ENCODE data around the gene DOK6. TPM values are rescaled to one million over a fixed set of nuclear protein-coding genes. Genes with fewer than 3 reads are reported as not detected.

DOK6 gene
- total RNA-seq, 2 donors from 2014 or later = 0.45 to 0.46 TPM

DNA sequence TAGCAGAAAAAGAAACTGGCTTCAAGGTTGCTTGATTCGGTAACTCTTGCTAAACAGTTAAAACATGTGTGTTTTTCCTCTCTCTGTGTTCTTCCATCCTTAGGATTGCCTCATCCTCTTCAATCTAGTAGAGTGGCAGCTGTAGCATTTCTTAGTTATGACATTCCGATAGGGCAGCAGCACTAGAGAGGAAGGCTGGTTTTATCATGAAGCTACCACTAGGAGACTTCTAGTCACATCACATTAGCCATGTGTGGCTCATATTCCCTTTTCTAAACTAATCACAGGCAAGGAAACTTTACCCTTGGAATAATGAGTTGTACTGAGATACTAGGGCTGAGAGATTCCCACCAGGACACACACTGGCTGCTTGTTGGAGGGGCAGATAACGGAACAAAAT, 187.6 kb downstream of the DOK6 start:
- no peak for ATAC-seq
- DNase-seq = no peak
- intact Hi-C loops (cut with DNase I, micrococcal nuclease) = no loop called here

DNA sequence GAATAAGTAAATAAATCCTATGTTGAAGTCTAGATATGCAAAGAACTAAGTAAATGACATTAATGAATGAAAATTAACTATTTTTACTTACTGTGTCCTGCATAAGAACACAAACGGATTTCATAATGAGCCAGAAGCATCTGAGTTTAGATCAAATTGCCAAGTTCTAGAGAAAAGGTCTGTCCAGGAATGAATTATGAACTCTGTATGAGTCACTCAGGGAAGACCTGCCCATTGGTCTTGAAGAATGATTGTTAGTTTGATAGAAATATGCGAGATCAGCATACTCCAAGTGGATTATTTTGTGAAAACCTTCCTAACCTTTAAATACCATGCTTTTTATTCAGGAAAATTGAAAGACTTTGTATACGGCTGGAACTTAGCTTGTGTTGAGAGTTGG, 189.5 kb downstream of the DOK6 start:
- ATAC-seq = no peak
- no peak for DNase-seq
- intact Hi-C loops (cut with DNase I, micrococcal nuclease) = no loop called here

DNA sequence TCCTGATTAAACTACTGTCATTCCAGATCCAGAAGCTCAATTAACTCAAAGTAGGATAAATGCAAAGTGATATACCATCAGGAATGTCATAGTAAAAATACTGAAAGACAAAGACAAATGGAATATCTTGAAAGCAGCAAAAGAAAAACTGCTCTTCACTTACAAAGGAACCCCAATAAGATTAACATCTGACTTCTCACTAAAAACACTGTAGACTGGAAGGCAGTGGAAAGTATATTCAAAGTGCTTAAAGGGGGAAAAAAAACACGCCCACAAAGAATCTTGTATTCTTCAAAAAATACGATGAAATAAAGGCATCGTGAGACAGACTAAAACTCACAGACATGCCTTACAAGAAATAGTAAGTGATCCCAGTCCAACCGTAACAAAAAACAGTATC, 195.7 kb downstream of the DOK6 start:
- ATAC-seq (no peak), DNase-seq (no peak)
- intact Hi-C loops (cut with DNase I, micrococcal nuclease) = no loop called here

DNA sequence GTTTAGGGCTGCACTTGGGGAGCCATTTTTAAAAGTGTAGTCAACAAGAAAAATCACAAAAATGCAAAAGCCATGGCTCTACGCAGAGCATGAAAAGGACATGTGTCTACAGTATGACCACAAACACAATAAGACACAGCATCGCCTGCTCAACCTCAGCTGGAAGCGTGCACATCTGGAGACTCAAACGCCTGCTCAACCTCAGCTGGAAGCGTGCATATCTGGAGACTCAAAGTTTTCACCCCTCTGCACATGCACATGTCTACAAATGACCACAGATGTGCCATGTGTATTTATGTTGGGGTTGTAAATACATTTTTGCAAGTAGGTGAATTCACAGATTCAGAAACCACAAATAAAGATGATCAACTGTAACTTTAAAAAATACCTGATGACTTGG, 196.9 kb downstream of the DOK6 start:
- no peak for DNase-seq
- ATAC-seq = no peak
- intact Hi-C loops (cut with DNase I, micrococcal nuclease) = no loop called here

DNA sequence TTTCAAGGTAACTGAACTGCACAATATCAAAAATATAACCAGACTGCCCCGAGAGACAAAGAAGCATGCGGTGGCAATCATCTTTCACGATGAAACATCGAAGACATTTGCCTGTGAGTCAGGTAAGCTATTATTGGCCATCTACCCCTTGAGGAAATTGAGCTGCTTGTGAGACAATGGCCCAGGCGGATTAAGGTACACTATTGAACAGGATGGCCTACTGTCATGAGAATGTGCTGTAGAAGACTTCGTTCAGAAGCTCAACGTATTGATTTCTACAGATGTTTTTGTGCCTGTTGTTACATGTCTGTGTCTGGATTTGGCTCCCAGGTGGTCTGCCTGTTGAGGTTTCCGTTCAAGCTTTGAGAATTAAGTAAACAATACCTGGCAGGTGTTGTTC, 198.7 kb downstream of the DOK6 start:
- intact Hi-C loops (cut with DNase I, micrococcal nuclease) = no loop called here
- DNase-seq (no peak), ATAC-seq (no peak)

DNA sequence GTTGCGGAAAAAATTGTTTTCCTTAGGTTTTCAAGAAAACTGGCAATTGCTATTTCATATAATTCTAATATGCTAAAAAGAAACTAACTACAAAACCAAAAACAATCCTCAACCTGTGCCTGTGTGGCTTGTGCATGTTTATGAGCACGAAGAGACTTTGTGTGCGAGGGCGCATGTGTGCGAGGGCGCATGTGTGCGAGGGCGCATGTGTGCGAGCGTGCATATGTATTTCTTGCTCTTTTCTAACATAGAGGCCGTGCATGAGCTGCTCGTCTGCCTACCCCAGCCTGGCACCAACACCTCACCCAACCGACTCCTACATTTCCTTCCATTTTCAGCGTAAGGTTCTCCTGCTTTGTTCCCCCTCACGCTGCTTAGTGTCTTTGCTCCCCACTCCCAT, 211.6 kb downstream of the DOK6 start:
- intact Hi-C loops (cut with DNase I, micrococcal nuclease) = no loop called here
- ATAC-seq (no peak), DNase-seq (no peak)

DNA sequence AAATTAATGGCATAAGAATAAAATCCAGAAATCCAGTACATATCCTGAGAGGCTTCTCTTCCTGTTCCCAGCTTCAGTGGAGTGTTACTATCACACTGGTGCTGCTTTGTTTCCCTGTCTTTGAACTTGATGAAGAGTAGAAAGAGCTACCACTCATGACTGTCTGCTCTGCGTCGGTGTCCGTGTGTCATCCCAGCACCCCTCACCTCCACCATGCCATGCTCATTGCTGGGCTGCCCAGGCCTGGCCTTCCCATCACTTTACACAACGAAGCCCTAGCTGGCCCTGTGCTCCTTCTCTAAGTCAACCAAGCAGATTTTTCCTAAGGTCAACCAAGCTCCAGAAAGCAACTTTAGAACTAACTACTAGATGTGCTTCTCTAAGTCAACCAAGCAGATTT, 215.4 kb downstream of the DOK6 start:
- ATAC-seq (no peak), DNase-seq (no peak)
- intact Hi-C loops (cut with DNase I, micrococcal nuclease) = no loop called here

DNA sequence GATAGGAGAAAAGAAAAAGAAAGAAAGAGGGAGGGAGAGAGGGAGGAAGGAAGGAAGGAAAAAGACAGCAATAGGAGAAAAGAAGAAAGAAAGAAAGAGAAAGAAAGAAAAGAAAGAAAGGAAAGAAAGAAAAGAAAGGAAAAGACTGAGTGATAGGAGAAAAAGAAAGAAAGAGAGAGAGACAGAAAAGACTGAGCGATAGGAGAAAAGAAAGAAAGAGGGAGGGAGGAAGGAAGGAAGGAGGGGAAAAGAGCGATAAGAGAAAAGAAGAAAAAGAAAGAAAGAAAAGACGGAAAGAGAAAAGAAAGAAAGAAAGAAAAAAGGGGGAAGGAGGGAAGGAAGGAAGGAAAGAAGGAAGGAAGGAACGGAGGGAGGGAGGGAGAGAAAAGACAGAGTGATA, 216.7 kb downstream of the DOK6 start:
- intact Hi-C loops (cut with DNase I, micrococcal nuclease) = no loop called here
- ATAC-seq (no peak), DNase-seq (no peak)

DNA sequence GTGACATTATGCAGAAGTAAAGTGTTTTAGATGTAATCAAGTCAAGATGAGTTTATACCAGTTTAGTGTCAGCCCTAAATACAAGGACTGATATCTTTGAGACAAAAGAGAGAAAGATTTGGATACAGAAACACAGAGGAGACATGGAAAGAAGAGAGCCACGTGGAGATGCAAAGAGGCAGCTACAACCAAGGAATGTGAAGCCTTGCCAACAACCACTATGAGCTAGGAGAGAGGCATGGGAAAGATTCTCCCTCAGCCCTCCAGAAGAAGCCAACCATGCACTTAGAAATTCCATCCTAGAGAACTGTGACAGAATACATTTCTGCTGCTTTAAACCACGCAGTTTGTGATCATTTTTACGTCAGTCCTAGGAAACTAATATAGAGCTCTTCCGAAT, 217.2 kb downstream of the DOK6 start:
- ATAC-seq = no peak
- no peak for DNase-seq
- intact Hi-C loops (cut with DNase I, micrococcal nuclease) = no loop called here

DNA sequence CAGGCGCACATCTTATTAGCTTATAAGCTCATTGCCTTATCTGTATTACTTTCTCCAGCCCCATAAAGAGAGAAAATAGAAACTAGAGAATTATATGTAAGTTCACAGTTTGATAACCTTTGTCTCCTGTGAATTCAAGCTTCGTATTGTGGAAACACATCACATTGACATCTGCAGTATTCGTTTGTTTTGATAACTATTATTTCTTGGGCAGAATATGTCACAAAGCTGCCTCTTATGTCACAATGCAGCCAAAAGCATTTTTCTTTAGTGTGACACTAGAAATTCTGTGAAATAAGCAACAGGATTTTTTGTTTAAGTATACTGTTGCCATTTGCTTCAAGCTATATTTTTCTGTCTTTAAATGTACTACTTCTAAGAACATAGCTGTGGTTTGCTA, 221.5 kb downstream of the DOK6 start:
- peak; percentile 34 for ATAC-seq
- no peak for DNase-seq

DNA sequence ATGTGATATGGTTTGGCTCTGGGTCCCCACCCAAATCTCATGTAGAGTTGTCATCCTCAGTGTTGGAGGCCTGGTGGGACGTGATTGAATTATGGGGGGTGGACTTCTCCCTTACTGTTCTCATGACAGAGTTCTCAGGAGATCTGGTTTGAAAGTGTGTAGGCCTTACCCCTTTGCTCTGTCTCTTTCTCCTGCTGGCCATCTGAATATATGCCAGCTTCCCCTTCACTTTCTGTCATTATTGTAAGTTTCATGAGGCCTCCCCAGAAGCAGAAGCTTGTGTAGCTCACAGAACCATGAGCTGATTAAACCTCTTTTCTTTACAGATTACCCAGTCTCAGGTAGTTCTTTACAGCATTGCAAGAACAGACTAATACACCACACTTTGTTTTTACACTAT, 222.3 kb downstream of the DOK6 start:
- intact Hi-C loops (cut with DNase I, micrococcal nuclease) = no loop called here
- ATAC-seq (no peak), DNase-seq (no peak)

More for the DNA sequence above, 221.5 kb downstream of the DOK6 start:
- intact Hi-C loops (cut with DNase I, micrococcal nuclease) = no loop called here

DNA sequence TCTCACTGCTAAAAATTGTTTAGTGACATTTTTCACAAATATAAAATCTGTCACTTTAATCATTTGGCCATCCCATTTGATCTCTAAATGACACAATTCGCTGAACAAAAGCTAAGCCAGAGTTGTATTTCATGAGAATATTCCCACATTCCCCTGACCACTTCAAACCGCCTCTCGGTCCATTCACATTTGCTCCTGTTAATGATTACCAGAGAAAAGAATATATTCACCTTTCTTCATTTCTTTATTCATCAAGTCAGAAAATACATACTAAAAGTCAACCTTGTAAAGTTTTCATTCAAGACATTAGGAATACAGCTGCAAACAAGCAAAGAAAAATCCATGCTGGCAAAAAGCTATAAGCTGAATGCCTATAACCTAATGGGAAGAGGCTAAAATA, 225.5 kb downstream of the DOK6 start:
- DNase-seq (no peak), ATAC-seq (no peak)
- intact Hi-C loops (cut with DNase I, micrococcal nuclease) = no loop called here

DNA sequence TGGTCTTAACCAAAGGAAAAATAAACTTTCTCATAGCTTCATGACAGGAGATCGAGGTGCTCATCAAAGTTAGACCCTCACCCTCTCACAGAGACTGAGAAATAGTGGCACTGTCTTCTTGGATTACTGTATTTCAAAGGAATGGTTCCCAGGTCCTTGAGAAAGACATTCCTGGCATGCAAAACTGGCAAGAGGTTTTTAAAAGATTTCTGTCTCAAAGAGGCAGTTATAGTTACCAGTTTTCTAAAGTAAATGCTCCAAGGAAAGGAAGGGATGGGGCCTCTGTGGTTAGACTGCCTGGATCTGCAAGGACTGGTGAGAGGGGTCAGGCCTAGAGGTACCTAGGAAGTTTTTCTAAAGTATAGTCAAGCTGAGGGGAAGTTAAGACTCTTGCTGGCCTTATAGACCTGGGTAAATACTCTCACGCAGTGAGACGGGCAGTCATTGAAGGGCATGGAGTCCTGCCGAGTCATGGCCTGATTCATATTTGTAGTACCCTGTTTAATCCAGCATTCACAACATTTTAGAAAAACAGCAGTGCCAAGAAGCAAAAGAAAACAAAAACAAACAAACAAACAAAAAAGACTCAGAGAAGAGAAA, 226.1 kb downstream of the DOK6 start:
- DNase-seq = no peak
- intact Hi-C loops (cut with DNase I, micrococcal nuclease) = no loop called here
- ATAC-seq = no peak

DNA sequence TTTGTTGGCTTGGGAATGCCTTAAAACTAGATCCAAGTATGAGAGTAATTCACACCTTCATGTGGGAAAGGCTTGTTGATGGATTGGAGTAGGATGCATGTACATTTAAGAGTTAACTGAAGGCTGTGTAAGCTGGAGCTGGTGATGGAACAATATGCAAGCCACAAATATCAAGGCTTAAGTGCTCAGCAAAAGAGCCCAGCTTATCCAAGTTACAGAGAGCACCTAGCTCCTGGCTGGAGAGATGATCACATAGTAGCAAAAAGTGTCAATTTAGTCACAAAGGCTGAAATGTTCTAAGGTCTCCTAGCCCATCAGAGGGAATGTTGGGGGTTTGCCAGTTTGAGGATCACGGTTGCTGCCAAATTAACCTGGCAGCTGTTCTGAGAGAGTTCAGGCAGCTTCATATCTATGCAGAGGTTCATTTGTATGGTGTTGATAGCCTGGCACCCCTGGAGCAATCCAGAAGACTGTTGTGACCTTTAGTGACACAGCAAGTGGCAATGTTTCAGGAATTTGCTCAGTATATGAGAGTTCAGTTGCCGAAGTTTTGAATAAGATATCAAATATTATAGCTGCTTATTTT, 228.2 kb downstream of the DOK6 start:
- intact Hi-C loops (cut with DNase I, micrococcal nuclease) = no loop called here
- ATAC-seq (no peak), DNase-seq (no peak)

DNA sequence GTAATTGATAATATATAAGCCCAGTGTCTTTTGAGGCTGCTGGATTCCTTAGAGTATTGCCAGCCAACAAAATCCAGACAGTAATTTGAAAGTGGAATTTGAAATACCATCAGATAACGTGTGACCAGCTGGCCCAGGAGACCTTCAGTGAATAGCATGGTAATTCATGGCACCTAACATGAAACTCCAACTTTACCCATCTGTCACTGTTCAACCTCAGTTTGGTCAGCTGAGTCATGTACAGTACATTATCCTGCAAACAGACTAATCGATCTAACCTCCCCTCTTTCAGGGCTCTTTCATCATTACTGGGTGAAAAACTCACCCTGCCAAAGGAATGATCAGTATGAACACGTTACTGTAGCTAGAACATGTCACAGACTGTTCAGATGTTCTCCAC, 230.6 kb downstream of the DOK6 start:
- DNase-seq (no peak), ATAC-seq (no peak)
- intact Hi-C loops (cut with DNase I, micrococcal nuclease) = no loop called here

DNA sequence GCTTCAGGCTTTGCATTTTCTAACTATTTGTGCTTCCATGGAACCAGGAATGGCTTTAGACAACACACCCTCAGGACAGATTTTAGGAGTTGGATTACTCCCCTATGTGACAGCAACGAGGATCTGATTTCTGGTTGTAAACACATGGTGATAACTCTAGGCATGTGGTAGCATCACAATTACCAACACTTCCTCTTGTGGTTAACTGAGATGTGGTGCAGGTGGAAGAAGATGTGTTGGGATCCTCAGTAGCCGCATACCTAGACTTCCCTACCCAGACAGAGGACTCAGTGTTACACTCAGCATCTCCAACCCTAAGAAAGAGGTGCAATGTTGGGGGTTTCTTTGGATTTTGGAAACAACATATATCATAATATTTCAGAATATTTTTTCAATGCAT, 234.8 kb downstream of the DOK6 start:
- intact Hi-C loops (cut with DNase I, micrococcal nuclease) = no loop called here
- no peak for ATAC-seq
- no peak for DNase-seq

DNA sequence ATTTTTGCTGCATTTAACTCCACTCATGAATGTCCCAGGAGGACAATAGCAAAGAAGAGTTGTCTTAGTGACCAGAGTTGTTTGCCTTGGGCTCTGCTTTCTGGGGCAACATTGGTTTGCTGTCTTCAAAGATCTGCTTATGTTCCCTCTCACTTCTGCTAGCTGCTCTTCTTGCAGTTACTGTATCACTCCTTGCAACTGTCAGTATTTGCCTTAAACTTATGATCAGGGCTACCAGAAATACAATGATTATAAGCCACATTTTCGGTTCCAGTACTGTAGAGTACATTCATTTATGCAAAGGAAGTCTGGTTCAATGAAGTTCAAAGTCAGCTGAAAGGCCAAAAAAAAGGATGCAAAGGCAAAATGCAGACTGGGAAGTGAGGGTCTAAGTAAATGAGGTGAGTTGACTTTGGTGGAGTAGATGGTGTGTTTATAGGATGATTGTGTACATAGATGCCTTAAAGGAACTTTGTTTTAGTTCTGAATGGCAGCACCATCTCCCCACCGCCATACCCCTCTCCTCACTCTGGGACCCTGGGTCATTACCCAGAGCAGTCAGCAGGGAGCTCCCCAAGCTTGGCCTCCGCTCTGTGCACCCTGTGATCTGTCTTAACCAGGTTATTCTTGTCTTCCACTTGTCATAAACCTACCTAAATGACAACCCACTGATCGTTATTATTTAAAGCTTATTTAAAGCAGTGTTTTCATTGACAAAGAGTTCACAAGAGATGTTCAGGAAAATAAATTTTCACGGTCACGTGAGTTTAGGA, 236.0 kb downstream of the DOK6 start:
- intact Hi-C loops (cut with DNase I, micrococcal nuclease) = no loop called here
- no peak for DNase-seq
- no peak for ATAC-seq

DNA sequence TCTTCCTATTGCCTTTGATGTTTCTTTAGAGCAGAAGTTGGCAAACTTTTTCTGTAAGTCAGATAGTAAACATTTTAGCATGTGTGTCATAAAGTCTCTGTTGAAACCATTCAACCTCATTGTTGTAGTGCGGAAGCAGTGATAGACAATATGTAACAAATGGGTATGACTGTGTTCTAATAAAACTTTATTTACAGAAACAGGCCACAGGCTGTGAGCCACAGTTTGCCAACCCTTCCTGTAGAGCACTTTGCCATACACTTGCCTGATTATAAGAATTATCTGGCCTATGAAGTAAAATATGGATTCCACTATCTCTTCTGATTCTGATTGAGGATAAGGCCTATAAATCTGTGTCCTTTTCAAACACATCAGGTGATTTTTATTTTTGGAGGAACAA, 237.4 kb downstream of the DOK6 start:
- intact Hi-C loops (cut with DNase I, micrococcal nuclease) = no loop called here
- DNase-seq = no peak
- no peak for ATAC-seq

DNA sequence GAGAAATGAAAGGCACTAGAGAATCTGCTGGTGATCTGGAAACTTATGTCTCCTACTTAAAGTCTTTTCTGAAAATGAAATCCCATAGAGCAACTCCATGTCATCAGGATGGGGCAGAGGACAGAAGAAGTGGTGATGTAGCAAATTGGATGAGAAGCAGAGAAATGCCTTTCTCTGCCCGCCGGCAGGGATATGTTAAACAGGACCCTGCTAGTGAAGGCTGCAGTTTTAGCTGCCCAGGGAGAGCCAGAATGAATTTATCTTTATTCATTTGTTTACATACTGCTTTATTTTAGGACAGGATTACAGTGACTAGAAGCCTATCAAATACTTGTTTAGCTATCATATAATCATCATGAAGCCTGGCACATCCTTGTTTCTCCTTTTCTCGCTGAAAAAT, 247.0 kb downstream of the DOK6 start:
- ATAC-seq (no peak), DNase-seq (no peak)
- intact Hi-C loops (cut with DNase I, micrococcal nuclease) = no loop called here

DNA sequence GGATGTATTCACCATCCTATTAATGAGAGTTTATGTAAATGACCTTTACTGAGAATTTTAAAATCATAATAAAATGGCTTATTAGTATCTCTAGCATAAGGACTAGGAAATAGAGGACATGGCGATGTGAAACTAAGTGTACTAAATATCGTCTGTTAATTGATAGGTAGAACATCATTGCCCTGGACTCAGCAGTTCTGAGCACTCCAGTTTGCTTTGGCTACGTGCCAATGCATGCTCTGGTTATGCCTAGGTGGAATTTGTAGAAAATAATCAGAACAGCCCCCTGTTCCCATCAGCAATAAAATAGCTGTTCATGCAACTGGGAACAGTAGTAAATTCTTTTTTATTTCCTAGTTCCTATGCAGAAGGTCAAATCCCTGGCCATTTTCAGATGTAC, 247.8 kb downstream of the DOK6 start:
- DNase-seq = no peak
- intact Hi-C loops (cut with DNase I, micrococcal nuclease) = no loop called here
- ATAC-seq = no peak

DNA sequence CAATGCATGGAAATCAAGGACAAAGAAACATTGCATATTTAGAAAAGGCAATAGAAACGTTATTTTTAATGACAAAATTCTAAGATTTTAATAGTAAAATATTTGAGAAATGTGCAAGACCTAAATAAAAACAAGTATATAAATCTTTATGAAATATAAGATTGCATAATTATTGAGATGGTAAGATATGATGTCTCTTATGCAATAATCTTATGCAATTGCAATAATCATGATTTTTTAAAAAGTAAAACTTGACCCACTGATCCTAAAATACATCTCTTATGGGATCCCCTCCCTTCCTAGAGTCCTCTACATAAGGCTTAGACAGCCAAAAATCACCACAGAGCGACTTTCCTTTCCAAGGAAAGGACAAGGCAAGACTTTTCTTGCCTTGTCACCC, 249.0 kb downstream of the DOK6 start:
- DNase-seq = no peak
- intact Hi-C loops (cut with DNase I, micrococcal nuclease) = no loop called here
- no peak for ATAC-seq
